Mucosa of stomach (tissue), 1 donor: ENCODE results near the gene PTRH1.

ENCODE experiments used
- H3K27me3 ChIP-seq: one replicate; pipeline ENCODE4 v1.7.0; 2013; ENCODE audit warnings: mild to moderate bottlenecking, low read length; ENCODE audit not compliant: control insufficient read depth, insufficient read depth
- H3K36me3 ChIP-seq: one replicate; pipeline ENCODE4 v1.7.0; 2013; ENCODE audit warnings: low read length; ENCODE audit not compliant: control insufficient read depth, insufficient read depth
- H3K4me1 ChIP-seq: one replicate; pipeline ENCODE4 v1.7.0; 2013; ENCODE audit warnings: mild to moderate bottlenecking, low read length; ENCODE audit not compliant: control insufficient read depth, insufficient read depth
- H3K4me3 ChIP-seq: one replicate; pipeline ENCODE4 v1.7.0; 2013; ENCODE audit warnings: low read length
- H3K9ac ChIP-seq: one replicate; pipeline ENCODE4 v1.7.0; 2013; ENCODE audit warnings: mild to moderate bottlenecking, low read length, moderate library complexity
- H3K9me3 ChIP-seq: one replicate; pipeline ENCODE4 v1.7.0; 2013; ENCODE audit warnings: mild to moderate bottlenecking, low read length, moderate library complexity; ENCODE audit not compliant: control insufficient read depth
- donor health status: Pancreatic carcinoma.

The PTRH1 gene

GRCh38 chr9:127697575-127697974, 17.9 kb downstream of the PTRH1 start:
- no peaks in the 10 kb centered on the region for H3K27me3 ChIP-seq
- H3K9me3 ChIP-seq: no peaks in the 10 kb centered on the region
- H3K4me3 ChIP-seq: no peak overlapping the region
- H3K36me3 ChIP-seq: no peaks in the 10 kb centered on the region
- peaks cover 5% of the 10 kb centered on the region for H3K4me1 ChIP-seq
- H3K9ac ChIP-seq: no peak overlapping the region

- no peak overlapping the region for H3K4me3 ChIP-seq
- no peaks in the 10 kb centered on the region for H3K27me3 ChIP-seq
- no peak overlapping the region for H3K9ac ChIP-seq
- no peaks in the 10 kb centered on the region for H3K9me3 ChIP-seq
- no peaks in the 10 kb centered on the region for H3K36me3 ChIP-seq
- H3K4me1 ChIP-seq: peaks cover 5% of the 10 kb centered on the region
Measured at GRCh38 chr9:127694890-127695720, 20.4 kb downstream of the PTRH1 start.

DNA sequence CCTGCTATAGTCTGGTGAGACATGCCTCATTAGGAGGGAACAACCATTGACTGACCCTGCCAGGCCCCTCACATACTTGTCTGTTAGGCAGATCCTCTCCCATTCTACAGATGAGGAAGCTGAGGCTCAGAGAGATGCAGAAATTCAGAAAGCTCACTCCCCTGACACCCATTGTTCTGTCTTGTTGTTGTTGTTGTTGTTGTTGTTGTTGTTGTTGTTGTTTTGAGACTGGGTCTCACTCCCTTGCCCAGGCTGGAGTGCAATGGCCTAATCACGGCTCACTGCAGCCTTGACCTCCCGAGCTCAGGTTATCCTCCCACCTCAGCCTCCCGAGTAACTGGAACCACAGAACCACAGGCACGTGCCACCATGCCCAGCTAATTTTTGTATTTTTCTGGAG, 21.8 kb downstream of the PTRH1 start:
- H3K4me1 ChIP-seq: no peaks in the 10 kb centered on the region
- no peaks in the 10 kb centered on the region for H3K36me3 ChIP-seq
- H3K9ac ChIP-seq: no peak overlapping the region
- no peak overlapping the region for H3K4me3 ChIP-seq
- no peaks in the 10 kb centered on the region for H3K9me3 ChIP-seq
- no peaks in the 10 kb centered on the region for H3K27me3 ChIP-seq

DNA sequence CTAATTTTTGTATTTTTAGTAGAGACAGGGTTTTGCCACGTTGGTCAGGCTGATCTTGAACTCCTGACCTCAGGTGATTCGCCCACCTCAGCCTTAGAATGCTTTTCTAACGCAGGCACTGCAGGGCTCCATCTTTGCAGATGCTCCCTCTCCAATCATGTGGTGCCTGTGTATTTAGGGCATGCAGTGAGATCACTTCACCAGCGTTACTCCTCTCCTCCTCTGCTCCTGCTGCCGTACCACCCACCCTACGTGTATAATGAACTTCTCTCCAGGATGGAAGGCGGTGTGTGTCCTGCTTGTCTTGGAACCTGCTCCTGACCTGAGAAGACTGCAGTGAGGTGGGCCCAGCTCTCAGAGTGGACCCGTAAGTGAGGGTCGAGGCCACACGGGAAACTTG, 22.3 kb downstream of the PTRH1 start:
- H3K4me3 ChIP-seq: no peak overlapping the region
- no peaks in the 10 kb centered on the region for H3K4me1 ChIP-seq
- no peaks in the 10 kb centered on the region for H3K27me3 ChIP-seq
- no peaks in the 10 kb centered on the region for H3K36me3 ChIP-seq
- no peaks in the 10 kb centered on the region for H3K9me3 ChIP-seq
- no peak overlapping the region for H3K9ac ChIP-seq

DNA sequence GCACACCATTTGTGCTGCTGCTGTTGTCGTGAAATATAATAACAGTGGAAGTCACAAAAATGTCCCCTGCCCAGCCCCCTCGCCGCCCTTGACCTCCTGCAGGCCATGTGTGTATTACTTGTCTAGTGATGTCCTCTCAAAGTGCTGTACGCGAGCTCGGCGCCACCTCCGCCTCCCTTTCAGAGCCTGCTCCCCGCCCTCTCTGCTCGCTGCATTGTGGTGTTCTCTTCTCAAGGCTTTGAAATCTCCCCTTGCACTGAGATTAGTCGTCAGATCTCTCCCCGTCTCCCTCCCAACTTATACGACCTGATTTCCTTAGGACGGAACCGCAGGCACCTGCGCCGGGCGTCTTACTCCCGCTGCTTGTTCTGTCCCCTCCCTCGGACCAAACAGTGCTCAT, 23.4 kb downstream of the PTRH1 start:
- Histone ChIP-seq H3K27me3 (no peaks in the 10 kb centered on the region), H3K9ac (no peak overlapping the region), H3K36me3 (no peaks in the 10 kb centered on the region), H3K4me1 (no peaks in the 10 kb centered on the region), H3K9me3 (no peaks in the 10 kb centered on the region), H3K4me3 (no peak overlapping the region)

GRCh38 chr9:127690735-127691134, 24.7 kb downstream of the PTRH1 start:
- Histone ChIP-seq H3K4me3 (no peak overlapping the region), H3K4me1 (no peaks in the 10 kb centered on the region), H3K9ac (no peak overlapping the region), H3K27me3 (no peaks in the 10 kb centered on the region), H3K9me3 (no peaks in the 10 kb centered on the region), H3K36me3 (no peaks in the 10 kb centered on the region)

GRCh38 chr9:127689329-127690000, 26.0 kb downstream of the PTRH1 start:
- H3K4me1 ChIP-seq: no peaks in the 10 kb centered on the region
- no peaks in the 10 kb centered on the region for H3K9me3 ChIP-seq
- H3K27me3 ChIP-seq: no peaks in the 10 kb centered on the region
- no peak overlapping the region for H3K9ac ChIP-seq
- no peak overlapping the region for H3K4me3 ChIP-seq
- no peaks in the 10 kb centered on the region for H3K36me3 ChIP-seq

GRCh38 chr9:127686461-127687393, 28.7 kb downstream of the PTRH1 start:
- H3K36me3 ChIP-seq: no peaks in the 10 kb centered on the region

GRCh38 chr9:127684576-127684975, 30.9 kb downstream of the PTRH1 start:
- Histone ChIP-seq H3K4me1 (no peaks in the 10 kb centered on the region), H3K36me3 (no peaks in the 10 kb centered on the region), H3K9me3 (no peaks in the 10 kb centered on the region), H3K4me3 (no peak overlapping the region), H3K27me3 (no peaks in the 10 kb centered on the region), H3K9ac (no peak overlapping the region)

More at GRCh38 chr9:127686461-127687393, 28.7 kb downstream of the PTRH1 start:
- no peaks in the 10 kb centered on the region for H3K4me1 ChIP-seq
- H3K4me3 ChIP-seq: no peak overlapping the region
- no peaks in the 10 kb centered on the region for H3K27me3 ChIP-seq
- no peak overlapping the region for H3K9ac ChIP-seq
- H3K9me3 ChIP-seq: no peaks in the 10 kb centered on the region

GRCh38 chr9:127683723-127684122, 31.7 kb downstream of the PTRH1 start:
- Histone ChIP-seq H3K4me1 (no peaks in the 10 kb centered on the region), H3K36me3 (no peaks in the 10 kb centered on the region), H3K9ac (no peak overlapping the region), H3K27me3 (no peaks in the 10 kb centered on the region), H3K9me3 (no peaks in the 10 kb centered on the region), H3K4me3 (no peak overlapping the region)

- no peak overlapping the region for H3K4me3 ChIP-seq
- H3K36me3 ChIP-seq: no peaks in the 10 kb centered on the region
- no peaks in the 10 kb centered on the region for H3K4me1 ChIP-seq
- H3K9me3 ChIP-seq: no peaks in the 10 kb centered on the region
- no peak overlapping the region for H3K9ac ChIP-seq
- H3K27me3 ChIP-seq: no peaks in the 10 kb centered on the region
Measured at GRCh38 chr9:127682351-127683136, 32.9 kb downstream of the PTRH1 start.
